ENCODE data around the gene PANK3. TPM values are rescaled to one million over a fixed set of nuclear protein-coding genes. Genes with fewer than 3 reads are reported as not detected.
"Not testable (repeated sequence)": the region's sequence is repeated elsewhere in the genome, so short reads cannot be mapped to it uniquely, and the experiment has no call there.

PANK3 gene
- total RNA-seq, 1 donor from 2014 or later: 91.8 TPM

DNA sequence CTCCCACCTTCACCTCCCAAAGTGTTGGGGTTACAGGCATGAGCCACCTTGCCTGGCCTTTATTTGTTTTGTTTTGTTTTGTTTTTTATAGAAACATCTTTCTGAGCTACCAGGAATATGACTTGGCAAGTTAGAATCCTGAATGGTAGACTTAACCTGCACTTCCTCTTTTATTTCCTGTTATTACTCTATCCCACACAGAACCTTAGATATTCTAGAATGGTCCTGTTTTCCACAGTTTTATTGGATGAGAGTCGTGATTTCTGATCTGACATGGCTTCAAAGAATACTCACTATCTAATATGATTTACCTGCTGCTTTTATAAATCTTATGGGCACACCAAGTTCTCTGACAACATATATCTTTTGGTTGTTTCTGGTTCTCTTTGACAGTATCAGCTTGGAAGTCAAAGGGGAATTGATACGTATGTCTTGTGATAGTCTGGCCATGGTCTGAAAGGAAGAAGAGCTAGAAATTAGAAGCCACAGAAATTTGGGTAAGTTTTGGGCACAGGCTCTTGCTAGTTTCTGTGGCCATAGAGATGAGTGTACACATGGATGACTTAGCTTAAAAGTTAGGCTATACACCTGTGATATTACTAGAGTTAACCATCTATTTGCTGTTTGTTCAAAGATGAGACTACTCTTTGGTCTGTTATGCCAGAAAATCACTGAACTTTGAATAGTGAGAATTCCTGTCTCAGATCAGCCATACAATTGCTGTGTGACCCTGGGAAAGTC, 4.7 kb upstream of the PANK3 start:
- H3K9me3 Mint-ChIP-seq: no peaks in the 10 kb centered on the region
- DNase-seq (ENCODE audit: extremely low spot score, unreplicated experiment): no peak
- TF ChIP-seq, protein P1, sequence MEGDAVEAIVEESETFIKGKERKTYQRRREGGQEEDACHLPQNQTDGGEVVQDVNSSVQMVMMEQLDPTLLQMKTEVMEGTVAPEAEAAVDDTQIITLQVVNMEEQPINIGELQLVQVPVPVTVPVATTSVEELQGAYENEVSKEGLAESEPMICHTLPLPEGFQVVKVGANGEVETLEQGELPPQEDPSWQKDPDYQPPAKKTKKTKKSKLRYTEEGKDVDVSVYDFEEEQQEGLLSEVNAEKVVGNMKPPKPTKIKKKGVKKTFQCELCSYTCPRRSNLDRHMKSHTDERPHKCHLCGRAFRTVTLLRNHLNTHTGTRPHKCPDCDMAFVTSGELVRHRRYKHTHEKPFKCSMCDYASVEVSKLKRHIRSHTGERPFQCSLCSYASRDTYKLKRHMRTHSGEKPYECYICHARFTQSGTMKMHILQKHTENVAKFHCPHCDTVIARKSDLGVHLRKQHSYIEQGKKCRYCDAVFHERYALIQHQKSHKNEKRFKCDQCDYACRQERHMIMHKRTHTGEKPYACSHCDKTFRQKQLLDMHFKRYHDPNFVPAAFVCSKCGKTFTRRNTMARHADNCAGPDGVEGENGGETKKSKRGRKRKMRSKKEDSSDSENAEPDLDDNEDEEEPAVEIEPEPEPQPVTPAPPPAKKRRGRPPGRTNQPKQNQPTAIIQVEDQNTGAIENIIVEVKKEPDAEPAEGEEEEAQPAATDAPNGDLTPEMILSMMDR (conservative IDR thresholded peaks at IDR 0.05): no peak
- no peaks in the 10 kb centered on the region for H3K36me3 Mint-ChIP-seq
- H3K4me1 Mint-ChIP-seq (ENCODE audit: unreplicated experiment): peaks cover 10% of the 10 kb centered on the region
- H3K4me3 Mint-ChIP-seq: no peak overlapping the region
- H3K27me3 Mint-ChIP-seq: peaks cover 7% of the 10 kb centered on the region
- H3K27ac Mint-ChIP-seq: no peak overlapping the region

DNA sequence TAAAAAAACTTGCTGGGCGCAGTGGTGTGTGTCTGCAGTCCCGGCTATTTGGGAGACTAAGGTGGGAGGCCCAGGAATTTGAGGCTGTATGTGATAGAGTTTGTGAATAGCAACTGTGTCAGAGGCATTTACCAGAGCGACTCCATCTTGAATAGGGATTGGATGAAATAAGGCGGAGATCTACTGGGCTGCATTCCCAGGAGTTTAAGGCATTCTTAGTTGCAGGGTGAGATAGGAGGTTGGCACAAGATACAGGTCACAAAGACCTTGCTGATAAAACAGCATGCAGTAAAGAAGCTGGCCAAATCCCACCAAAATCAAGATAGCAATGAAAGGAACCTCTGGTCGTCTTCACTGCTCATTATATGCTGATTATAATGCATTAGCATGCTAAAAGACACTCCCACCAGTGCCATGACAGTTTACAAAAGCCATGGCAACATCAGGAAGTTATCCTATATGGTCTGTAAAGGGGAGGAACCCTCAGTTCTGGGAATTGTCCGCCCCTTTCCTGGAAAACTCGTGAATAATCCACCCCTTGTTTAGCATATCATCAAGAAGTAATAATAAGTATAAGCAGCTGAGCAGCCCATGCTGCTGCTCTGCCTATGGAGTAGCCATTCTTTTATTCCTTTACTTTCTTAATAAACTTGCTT, 1.8 kb upstream of the PANK3 start:
- H3K27me3 Mint-ChIP-seq; DNase-seq (ENCODE audit: extremely low spot score, unreplicated experiment); H3K9me3 Mint-ChIP-seq; H3K36me3 Mint-ChIP-seq: not testable (repeated sequence)
- H3K4me1 Mint-ChIP-seq (ENCODE audit: unreplicated experiment): peaks cover 14% of the 10 kb centered on the region
- H3K27ac Mint-ChIP-seq: peak overlapping the region; percentile 94
- peak overlapping the region; percentile 22 for H3K4me3 Mint-ChIP-seq

DNA sequence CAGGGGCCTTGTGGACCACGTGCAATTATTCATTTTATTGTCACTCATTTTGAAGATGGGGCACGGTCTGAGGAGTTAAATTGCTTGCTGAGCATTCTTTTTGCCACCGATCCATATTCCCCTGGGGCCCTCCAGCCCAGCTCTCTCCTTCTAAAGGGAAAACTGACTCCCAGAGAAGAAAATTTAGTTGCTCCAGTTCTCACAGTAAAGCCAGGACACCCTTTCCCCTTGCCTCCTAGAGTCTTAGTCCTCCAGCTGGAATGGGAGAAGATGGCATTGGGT, 1.0 kb upstream of the PANK3 start:
- Mint-ChIP-seq H3K4me3 (peak overlapping the region; percentile 93), H3K9me3 (no peaks in the 10 kb centered on the region), H3K36me3 (peaks cover 14% of the 10 kb centered on the region), H3K27ac (peak overlapping the region; percentile 94), H3K27me3 (no peaks in the 10 kb centered on the region), H3K4me1 (ENCODE audit: unreplicated experiment) (peaks cover 21% of the 10 kb centered on the region)
- TF ChIP-seq, protein P1 (conservative IDR thresholded peaks at IDR 0.05): no peak
- DNase-seq (ENCODE audit: extremely low spot score, unreplicated experiment): no peak

DNA sequence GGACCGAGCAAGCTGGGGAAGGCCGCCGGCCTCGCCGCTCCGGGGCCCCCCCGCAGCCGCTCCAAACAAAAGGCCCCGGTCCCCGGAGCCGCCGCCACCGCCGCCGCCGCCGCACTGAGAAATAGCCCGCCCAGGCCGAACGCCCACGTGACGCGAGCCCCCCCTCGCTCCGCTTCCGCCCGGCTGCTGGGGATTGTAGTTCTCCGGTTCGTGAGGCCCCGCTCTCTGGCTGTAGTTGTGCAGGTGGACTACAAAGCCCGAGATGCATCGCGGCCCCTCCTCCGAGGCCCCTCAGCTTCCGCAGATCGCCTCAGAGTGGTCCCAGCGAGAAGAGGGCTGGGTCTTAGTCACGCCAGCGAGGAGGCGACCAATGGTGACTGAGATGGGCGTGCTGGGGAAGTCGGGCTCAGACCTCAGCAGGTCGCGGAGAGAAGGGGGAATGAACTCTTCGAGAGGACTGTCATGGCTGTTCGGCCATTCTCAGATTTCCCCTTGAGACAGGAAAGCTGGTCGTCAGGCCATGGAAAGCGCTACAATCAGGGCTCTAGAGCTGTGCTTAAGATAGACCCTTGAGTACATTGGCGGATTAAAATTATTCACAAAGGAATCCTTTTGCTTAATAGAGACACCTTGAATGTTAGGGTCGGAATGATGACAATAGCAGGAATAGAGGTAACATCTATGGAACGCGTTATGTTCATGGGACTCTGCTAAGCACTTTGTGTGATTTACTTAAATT, 489 bp upstream of the PANK3 start:
- H3K4me3 Mint-ChIP-seq: peak overlapping the region; percentile 93
- peaks cover 23% of the 10 kb centered on the region for H3K4me1 Mint-ChIP-seq (ENCODE audit: unreplicated experiment)
- no peaks in the 10 kb centered on the region for H3K9me3 Mint-ChIP-seq
- peaks cover 16% of the 10 kb centered on the region for H3K36me3 Mint-ChIP-seq
- TF ChIP-seq, protein P1 (conservative IDR thresholded peaks at IDR 0.05): no peak
- DNase-seq (ENCODE audit: extremely low spot score, unreplicated experiment): peak; percentile 97
- no peaks in the 10 kb centered on the region for H3K27me3 Mint-ChIP-seq
- peak overlapping the region; percentile 94 for H3K27ac Mint-ChIP-seq

DNA sequence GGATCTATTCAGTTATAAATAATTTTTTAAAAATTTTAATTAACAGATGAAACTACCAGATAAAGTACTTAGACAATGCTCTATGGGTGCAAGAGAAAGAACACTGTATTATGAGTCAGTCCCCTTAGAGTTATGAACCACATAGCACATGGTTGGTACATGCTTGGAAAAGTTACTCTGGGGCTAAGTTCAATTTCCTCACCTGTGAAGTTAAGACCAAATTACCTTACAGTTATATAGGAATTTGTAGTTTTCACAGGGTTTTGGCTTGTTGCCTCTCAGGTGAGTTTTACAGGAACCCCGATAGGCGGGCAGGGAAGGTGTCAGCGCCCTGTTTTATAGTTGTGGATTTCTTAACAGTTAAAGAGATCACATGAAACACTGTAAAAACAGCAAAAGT, 1.2 kb downstream of the PANK3 start:
- no peak for DNase-seq (ENCODE audit: extremely low spot score, unreplicated experiment)
- H3K27ac Mint-ChIP-seq: peak overlapping the region; percentile 94

More for the DNA sequence above, 1.2 kb downstream of the PANK3 start:
- H3K27me3 Mint-ChIP-seq: no peaks in the 10 kb centered on the region
- H3K36me3 Mint-ChIP-seq: peaks cover 16% of the 10 kb centered on the region
- H3K9me3 Mint-ChIP-seq: no peaks in the 10 kb centered on the region
- peaks cover 23% of the 10 kb centered on the region for H3K4me1 Mint-ChIP-seq (ENCODE audit: unreplicated experiment)
- peak overlapping the region; percentile 98 for H3K4me3 Mint-ChIP-seq
- TF ChIP-seq, protein P1 (conservative IDR thresholded peaks at IDR 0.05): no peak

Measured in type B pancreatic cell (in vitro differentiated cells).